GM18868 (cell line): ENCODE data around the gene RBPJL.

Experiments used
- ATAC-seq: cut with Tn5 transposase; IDR thresholded peaks from one replicate; pipeline ENCODE4 v1.9.1; 2021; ENCODE audit warnings: mild to moderate bottlenecking, moderate library complexity; ENCODE audit not compliant: unreplicated experiment

Gene RBPJL

DNA sequence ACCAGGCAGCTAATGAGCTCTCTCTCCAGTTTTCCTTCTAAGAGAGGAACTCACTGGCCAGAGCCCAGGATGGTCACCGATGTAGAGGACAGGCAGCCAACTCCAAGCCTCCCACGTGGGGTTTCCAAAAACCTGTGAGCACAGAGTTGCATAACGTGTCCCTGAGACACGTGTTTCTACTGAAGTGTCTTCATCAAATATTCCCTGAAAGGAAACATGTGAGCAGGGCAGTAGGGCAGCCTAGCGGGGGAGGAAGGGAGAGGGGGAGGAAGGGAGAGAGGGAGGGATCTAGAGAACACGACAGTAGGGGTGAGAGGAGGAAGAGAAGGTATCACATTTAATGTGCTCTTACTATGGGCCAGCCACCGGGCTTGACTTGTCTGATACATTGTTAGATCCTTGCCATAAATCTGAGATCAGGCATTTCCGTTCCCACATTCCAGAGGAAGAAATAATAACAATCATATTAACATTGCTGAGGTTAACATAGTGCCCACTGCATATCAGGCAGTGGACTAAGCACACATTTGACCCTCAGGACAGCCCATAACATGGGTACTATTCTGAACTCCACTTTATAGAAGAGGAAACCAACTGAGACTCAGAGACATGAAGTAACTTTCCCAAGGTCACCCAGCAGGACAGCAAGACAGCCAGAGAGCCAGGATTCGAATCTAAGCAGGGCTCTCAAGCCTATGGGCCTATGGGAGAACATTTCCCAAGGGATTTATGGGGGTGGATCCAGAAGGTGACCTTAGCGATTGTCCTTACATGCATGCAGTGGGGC lies 51.8 kb downstream of the RBPJL start:
- ATAC-seq = no peak

DNA sequence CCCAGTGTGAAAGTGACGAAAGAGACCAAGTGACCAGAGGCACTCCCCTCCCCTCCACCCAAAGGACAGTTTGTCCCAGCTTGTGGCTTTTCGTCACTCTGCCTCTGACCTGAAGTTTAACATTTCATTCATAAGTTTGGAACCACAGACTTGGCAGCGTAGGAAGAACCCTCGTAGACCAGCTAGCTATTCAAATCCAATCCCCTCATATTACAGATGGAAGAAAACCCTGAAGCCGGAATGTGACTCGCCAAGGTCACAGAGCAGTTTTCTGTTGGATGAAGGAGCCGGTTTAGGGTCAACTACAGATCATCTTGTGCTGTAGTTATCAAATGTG lies 52.4 kb downstream of the RBPJL start:
- ATAC-seq = no peak

DNA sequence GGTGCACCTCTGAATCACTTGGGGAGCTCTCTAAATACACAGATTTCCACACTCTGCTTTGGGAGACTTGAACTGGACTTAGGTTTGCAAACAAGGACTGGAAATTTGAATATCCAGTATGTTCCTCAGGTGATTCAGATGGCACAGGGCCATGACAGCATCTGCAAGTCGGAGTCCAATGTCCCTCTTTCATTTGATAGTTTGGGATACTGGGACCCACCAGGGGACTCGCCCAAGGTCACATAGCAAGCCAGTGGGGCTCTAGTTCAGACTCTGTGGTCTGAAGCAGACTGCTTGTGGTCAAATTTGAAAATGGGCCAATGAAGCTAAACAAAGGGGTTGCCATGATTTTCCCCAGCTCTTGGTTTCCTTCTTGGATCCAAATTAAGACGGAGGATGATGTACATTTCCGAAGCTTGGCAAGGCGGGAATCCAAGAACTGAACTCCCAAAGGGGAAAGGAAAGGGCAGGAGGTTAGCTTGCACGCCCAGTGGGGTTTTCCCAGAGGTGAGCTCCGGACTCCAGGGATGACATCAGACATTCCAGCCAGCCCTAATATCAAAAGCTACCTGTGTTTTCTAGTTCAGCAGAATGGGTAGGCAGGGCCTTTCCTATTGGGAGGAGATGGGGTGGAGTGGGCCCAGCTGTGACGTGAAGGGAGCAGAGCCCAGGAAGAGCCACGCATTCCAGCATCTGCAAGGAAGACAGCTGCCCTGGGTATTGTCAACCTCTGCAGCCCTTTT lies 52.9 kb downstream of the RBPJL start:
- no peak for ATAC-seq

DNA sequence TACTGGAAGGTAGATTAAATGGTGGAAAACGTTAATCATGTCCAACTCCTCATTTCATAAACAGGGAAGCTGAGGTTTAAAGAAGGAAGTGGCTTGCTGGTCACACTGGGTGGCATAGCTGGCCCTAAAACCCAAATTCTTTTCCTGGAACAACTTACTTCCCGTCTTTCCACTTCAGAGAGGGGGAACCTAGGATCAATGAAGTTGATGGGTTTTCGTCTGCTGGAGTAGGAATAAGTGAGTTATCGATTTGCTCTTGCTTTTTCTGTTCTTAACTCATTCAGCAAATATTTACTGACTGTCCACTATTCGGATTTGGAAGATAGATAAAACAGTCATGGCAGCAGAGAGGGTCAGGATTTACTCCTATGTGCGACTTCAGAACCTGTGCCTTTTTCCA lies 55.2 kb downstream of the RBPJL start:
- no peak for ATAC-seq

DNA sequence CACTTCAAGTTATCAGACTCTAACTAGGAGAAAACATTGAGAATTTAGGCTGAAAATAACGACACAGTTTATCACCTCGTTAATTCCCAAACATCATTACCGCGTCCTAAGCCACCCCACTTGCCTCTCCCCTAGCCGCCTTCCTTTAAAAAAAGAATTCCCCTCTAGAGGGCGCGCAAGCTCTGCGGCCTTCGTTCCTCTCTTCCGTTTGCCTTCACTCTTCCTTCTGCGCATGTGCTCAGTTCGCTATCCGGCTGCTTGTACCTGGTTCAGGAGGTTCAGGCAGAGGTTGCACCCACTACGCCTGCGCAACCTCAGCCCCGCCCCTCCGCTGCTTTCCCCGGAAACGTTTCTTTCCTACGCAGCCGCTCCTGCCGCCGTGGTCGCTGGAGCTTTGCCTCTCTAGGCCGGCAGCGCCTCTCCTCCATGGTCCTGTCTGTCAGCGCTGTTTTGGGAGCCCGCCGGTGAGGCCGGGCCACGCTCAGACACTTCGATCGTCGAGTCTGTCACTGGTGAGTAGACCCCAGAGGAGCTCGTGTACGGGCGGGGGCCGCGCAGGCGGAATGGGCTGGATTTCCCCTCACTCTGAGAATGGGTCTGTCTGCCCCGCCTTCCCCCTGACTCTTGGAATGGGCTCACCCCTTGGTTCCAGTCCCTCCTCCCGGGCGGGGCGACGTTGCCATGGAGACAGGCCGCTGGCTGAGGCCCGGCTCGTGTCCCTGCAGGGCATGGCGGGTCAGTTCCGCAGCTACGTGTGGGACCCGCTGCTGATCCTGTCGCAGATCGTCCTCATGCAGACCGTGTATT lies 56.4 kb downstream of the RBPJL start, which contains the start of gene SYS1:
SYS1 (plus strand) TSS at position 353 of the 807 bp plus-strand sequence; CDS start at position 729, 376 bp downstream.
- ATAC-seq = peak; percentile 77

DNA sequence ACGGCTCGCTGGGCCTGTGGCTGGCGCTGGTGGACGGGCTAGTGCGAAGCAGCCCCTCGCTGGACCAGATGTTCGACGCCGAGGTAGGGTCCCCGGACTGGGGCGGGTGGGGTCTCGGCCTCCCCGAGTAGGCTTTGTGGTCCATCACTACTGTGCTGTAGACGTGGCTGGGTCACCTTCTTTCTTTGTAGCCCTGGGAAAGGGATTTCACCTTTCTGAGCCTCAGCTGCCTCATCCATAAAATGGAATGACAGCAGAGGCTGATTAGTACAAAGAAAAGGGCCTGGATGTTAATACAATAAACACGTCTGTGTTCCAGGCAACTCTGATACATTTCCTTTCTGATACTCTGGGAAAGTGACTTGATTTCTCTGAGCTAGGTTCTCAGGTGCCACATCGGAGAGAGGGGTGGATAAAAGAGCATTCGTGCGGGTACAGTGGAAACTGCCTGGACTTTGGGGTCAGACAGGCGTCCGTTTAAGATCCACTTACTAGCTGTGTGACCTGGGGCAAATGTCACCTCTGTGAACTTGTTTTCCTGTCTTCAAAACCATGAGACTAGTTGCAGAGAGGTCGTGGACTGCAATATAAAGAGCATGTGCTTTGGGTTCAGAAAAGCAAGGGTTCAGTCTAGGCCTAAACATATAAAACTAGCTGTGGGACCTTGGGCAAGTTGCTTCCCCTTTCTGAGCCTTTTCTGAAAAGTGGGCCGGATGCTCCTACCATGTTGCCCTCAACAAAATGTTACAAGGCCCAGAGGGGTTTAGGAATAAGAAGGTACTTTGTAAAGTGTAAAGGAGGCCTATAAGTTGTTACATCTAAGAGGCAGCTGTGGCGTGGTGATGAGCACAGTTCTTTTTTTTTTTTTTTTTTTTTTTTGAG lies 57.2 kb downstream of the RBPJL start:
- ATAC-seq = no peak

DNA sequence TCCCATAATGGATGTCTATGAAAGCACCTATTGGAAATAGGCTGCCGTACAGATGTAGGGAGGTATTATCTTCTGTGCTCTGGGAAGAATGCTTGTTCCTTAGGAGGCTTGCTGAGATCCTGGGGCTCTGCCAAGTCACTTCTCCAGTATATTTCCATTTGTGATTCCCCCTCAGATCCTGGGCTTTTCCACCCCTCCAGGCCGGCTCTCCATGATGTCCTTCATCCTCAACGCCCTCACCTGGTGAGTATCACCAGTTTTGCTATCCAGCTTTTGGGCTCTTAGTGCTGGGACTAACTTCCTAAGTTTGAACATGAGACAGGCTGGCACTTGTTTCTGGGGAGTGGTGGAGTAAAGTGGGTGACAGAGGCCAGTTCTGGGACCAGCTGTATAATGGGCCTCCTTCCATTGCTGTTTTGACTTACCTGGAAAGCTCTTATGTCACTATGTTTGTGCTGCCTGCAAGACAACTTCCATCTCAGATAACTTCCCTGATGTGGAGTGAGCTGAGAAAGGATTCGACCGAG lies 58.9 kb downstream of the RBPJL start:
- no peak for ATAC-seq

DNA sequence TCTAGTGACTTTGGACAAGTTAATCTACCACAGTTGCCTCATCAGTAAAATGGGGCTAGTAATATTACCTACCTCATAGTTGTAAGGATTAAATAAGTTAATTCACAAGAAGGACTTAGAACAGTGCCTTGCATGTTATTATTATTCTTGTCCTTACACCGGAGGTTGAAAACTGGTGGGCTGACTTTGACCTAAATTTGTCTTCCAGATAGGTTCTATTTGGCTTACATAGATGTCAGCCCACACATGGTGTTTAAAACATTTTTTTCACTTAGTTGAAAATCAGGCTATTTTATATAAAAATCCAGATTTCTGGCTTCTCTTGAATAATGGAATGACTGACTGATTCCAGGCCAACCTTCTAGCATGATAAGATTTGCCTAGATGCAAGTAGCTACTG lies 59.6 kb downstream of the RBPJL start:
- ATAC-seq = no peak

DNA sequence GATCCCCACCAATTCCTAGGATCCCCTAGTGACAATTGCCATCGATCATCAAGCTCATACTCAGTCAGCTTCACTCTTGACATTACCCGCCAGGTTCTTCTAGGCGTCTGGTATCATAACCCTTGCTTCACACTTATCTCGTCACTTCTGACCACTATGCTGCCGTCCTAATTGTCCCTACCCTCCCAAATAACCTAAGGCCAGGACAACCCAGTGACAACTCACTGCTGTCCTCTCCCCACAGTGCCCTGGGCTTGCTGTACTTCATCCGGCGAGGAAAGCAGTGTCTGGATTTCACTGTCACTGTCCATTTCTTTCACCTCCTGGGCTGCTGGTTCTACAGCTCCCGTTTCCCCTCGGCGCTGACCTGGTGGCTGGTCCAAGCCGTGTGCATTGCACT lies 60.0 kb downstream of the RBPJL start:
- ATAC-seq = no peak

DNA sequence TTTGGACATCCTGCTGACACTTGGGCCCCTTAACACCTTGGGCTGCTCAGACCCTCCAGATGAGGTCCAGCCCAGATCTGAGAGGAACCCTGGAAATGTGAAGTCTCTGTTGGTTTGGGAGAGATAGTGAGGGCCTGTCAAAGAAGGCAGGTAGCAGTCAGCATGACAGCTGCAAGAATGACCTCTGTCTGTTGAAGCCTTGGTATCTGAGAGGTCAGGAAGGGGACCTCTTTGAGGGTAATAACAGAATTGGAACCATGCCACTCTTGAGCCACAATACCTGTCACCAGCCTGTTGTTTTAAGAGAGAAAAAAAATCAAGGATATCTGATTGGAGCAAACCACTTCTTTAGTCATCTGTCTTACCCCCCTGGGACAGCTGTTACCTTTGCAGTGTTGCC lies 60.5 kb downstream of the RBPJL start:
- no peak for ATAC-seq
